Keratinocyte (primary cell): ENCODE results near the gene CNOT9. TPM values are rescaled to one million over a fixed set of nuclear protein-coding genes. Genes with fewer than 3 reads are reported as not detected.

ENCODE experiments used
- DNase-seq: peaks from one replicate; pipeline ENCODE4 v3.0.0-alpha.2; 2011; ENCODE audit warnings: low read depth, missing footprints, low spot score
- FAIRE-seq: peaks from 2 replicates; lab custom pipeline; 2011; peaks lifted over from hg19 to GRCh38; lab: Jason Lieb, UNC
- H2AFZ ChIP-seq: 2 replicates; pipeline ENCODE4 v1.6.0; 2012; ENCODE audit warnings: low read length, control low read depth, inconsistent platforms; ENCODE audit not compliant: control insufficient read depth
- H3K27ac ChIP-seq: 2 replicates; pipeline ENCODE4 v1.5.1; 2011; ENCODE audit warnings: low read length; ENCODE audit not compliant: control insufficient read depth, insufficient read depth
- H3K27me3 ChIP-seq: 3 replicates; pipeline ENCODE4 v1.6.0; 2011; ENCODE audit warnings: low read length; ENCODE audit not compliant: control insufficient read depth, insufficient read depth; ENCODE audit errors: extremely low read depth
- H3K36me3 ChIP-seq, 2 experiments: 2 replicates in 1 of 2; 3 replicates in 1 of 2; pipeline ENCODE4 v1.5.1; 2011; ENCODE audit warnings: low read length in 2 of 2, mild to moderate bottlenecking in 1 of 2; ENCODE audit not compliant: control insufficient read depth in 2 of 2, insufficient read depth in 2 of 2; ENCODE audit errors: extremely low read depth in 1 of 2
- H3K4me1 ChIP-seq: 3 replicates; pipeline ENCODE4 v1.5.1; 2011; ENCODE audit warnings: low read length; ENCODE audit not compliant: control insufficient read depth, insufficient read depth; ENCODE audit errors: extremely low read depth
- H3K4me2 ChIP-seq: 3 replicates; pipeline ENCODE4 v1.6.0; 2011; ENCODE audit warnings: low read depth, low read length; ENCODE audit not compliant: control insufficient read depth, insufficient read depth; ENCODE audit errors: extremely low read depth
- H3K4me3 ChIP-seq, 3 experiments: fragments of 200-600 bp in 1 of 3; sonication (generic) in 1 of 3; 2 replicates in 2 of 3; 3 replicates in 1 of 3; pipeline ENCODE4 v1.5.1; 2011 to 2016; ENCODE audit warnings: low read length in 3 of 3, mild to moderate bottlenecking in 3 of 3, control low read depth in 2 of 3, inconsistent platforms in 1 of 3, low read depth in 1 of 3, mixed read lengths in 1 of 3, mixed run types in 1 of 3, moderate library complexity in 1 of 3; ENCODE audit not compliant: control insufficient read depth in 2 of 3, insufficient read depth in 2 of 3; ENCODE audit errors: extremely low read depth in 1 of 3
- H3K79me2 ChIP-seq: 2 replicates; pipeline ENCODE4 v1.6.0; 2012; ENCODE audit warnings: low read length; ENCODE audit not compliant: control insufficient read depth, insufficient read depth
- H3K9ac ChIP-seq: 3 replicates; pipeline ENCODE4 v1.6.0; 2011; ENCODE audit warnings: low read length; ENCODE audit not compliant: control insufficient read depth, insufficient read depth; ENCODE audit errors: extremely low read depth
- H3K9me1 ChIP-seq: 3 replicates; pipeline ENCODE4 v1.6.0; 2011; ENCODE audit warnings: low read length; ENCODE audit not compliant: control insufficient read depth, insufficient read depth; ENCODE audit errors: extremely low read depth
- H3K9me3 ChIP-seq: 2 replicates; pipeline ENCODE4 v1.5.1; 2012; ENCODE audit warnings: low read depth, low read length; ENCODE audit not compliant: control insufficient read depth
- H4K20me1 ChIP-seq: 3 replicates; pipeline ENCODE4 v1.6.0; 2011; ENCODE audit warnings: low read length; ENCODE audit not compliant: control insufficient read depth, insufficient read depth; ENCODE audit errors: extremely low read depth
- EZH2 ChIP-seq: IDR thresholded peaks from one replicate; pipeline ENCODE4 v1.6.1; 2012; ENCODE audit warnings: inconsistent platforms, mild to moderate bottlenecking, low read length, moderate library complexity
- dilution Hi-C: fragments of 300-500 bp; cut with MboI; formaldehyde crosslinking; loops from one replicate; pipeline ENCODE4 v1.7.0; 2020; ENCODE audit warnings: low sequenced_read_pairs; ENCODE audit not compliant: extremely low pct_ligation_motif_present
- polyA plus RNA-seq, 5 experiments: library from polyadenylated mRNA; depleted of rRNA in 3 of 5; stranded (reverse) in 3 of 5; stranded (forward) in 1 of 5; unstranded in 1 of 5; fragments of >200 nt; gene quantifications; 1 replicate in 1 of 5; 2 replicates in 3 of 5; 3 replicates in 1 of 5; pipeline versions ENCODE4 v1.2.1 to v1.2.3, GENCODE V29; 2011 to 2012; ENCODE audit warnings: missing spikeins in 2 of 5, low read depth in 1 of 5, low replicate concordance in 1 of 5
- TF ChIP-seq, protein P1 (sequence below), 3 experiments: IDR thresholded peaks in 1 of 3; conservative IDR thresholded peaks in 1 of 3; optimal IDR thresholded peaks in 1 of 3; 2 replicates in 2 of 3; 3 replicates in 1 of 3; pipeline versions ENCODE3 to v1.5.1; 2011; ENCODE audit warnings: low read length in 3 of 3, mild to moderate bottlenecking in 3 of 3, moderate library complexity in 2 of 3, control low read depth in 1 of 3, inconsistent platforms in 1 of 3; ENCODE audit not compliant: insufficient read depth in 2 of 3; ENCODE audit errors: extremely low read depth in 1 of 3

The CNOT9 gene
- polyA plus RNA-seq, 1 donor (not counting 4 experiments of a cell fraction or from before 2014, with no cell fraction given) = 66.7 TPM

DNA sequence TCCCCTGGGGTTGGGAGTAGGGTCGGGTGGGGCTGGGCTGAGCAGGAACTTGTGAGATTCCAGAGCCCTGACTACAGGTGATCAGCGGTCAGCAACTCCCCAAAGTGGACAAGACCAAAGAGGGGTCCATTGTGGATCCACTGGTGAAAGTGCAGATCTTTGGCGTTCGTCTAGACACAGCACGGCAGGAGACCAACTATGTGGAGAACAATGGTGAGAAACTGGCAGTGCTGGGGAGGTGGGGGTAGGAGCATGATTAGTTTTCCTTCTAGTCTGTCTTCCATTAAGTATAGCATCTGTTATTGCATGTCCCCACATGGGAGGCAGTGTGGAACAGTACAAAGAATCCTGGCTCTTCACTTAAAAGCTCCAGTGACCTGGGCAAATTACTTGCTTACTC, 67.1 kb downstream of the CNOT9 start:
- Histone ChIP-seq H2AFZ (no peak overlapping the region), H3K79me2 (no peaks in the 10 kb centered on the region), H3K9me1 (no peaks in the 10 kb centered on the region), H3K9me3 (no peaks in the 10 kb centered on the region), H3K9ac (no peak overlapping the region), H4K20me1 (no peaks in the 10 kb centered on the region), H3K4me3 (no peak overlapping the region), H3K36me3 (peaks cover 45 to 51% of the 10 kb centered on the region in 2 experiments), H3K27me3 (no peaks in the 10 kb centered on the region), H3K4me1 (peaks cover 15% of the 10 kb centered on the region), H3K4me2 (no peak overlapping the region), H3K27ac (no peak overlapping the region)
- dilution Hi-C loops = no loop called here
- FAIRE-seq (no peak), DNase-seq (no peak)
- TF ChIP-seq EZH2 = no peak
- TF ChIP-seq, protein P1, sequence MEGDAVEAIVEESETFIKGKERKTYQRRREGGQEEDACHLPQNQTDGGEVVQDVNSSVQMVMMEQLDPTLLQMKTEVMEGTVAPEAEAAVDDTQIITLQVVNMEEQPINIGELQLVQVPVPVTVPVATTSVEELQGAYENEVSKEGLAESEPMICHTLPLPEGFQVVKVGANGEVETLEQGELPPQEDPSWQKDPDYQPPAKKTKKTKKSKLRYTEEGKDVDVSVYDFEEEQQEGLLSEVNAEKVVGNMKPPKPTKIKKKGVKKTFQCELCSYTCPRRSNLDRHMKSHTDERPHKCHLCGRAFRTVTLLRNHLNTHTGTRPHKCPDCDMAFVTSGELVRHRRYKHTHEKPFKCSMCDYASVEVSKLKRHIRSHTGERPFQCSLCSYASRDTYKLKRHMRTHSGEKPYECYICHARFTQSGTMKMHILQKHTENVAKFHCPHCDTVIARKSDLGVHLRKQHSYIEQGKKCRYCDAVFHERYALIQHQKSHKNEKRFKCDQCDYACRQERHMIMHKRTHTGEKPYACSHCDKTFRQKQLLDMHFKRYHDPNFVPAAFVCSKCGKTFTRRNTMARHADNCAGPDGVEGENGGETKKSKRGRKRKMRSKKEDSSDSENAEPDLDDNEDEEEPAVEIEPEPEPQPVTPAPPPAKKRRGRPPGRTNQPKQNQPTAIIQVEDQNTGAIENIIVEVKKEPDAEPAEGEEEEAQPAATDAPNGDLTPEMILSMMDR (optimal IDR thresholded peaks at IDR 0.05 in 1 of 3, IDR thresholded peaks at IDR 0.05 in 1 of 3, conservative IDR thresholded peaks at IDR 0.05 in 1 of 3; ENCODE audit: extremely low read depth in 1 of 3, insufficient read depth in 2 of 3, low read length in 3 of 3) = no peak

- Histone ChIP-seq H3K79me2 (peaks cover 6% of the 10 kb centered on the region), H3K4me3 (no peak overlapping the region), H3K9me1 (no peaks in the 10 kb centered on the region), H3K4me2 (no peak overlapping the region), H3K27ac (no peak overlapping the region), H3K9me3 (no peaks in the 10 kb centered on the region), H3K4me1 (no peaks in the 10 kb centered on the region), H3K27me3 (no peaks in the 10 kb centered on the region), H3K9ac (no peak overlapping the region), H2AFZ (no peak overlapping the region), H3K36me3 (peaks cover 49 to 59% of the 10 kb centered on the region in 2 experiments), H4K20me1 (peaks cover 2% of the 10 kb centered on the region)
- TF ChIP-seq, protein P1 (optimal IDR thresholded peaks at IDR 0.05 in 1 of 3, IDR thresholded peaks at IDR 0.05 in 1 of 3, conservative IDR thresholded peaks at IDR 0.05 in 1 of 3; ENCODE audit: extremely low read depth in 1 of 3, insufficient read depth in 2 of 3, low read length in 3 of 3) = no peak
- TF ChIP-seq EZH2 = no peak
- dilution Hi-C loops = no loop called here
- DNase-seq (no peak), FAIRE-seq (no peak)
Observed at GRCh38 chr2:218638372-218638771, 69.7 kb downstream of the CNOT9 start.
